ACC112 (cell line): ENCODE measurements around the gene MRE11.
A peak's percentile ranks its signal among the peaks of the same experiment; 100 is the strongest.

ENCODE experiments used
- H2AFZ ChIP-seq: fragments of 200-600 bp; sonication (generic); one replicate; pipeline ENCODE4 v1.6.0; 2017; ENCODE audit warnings: antibody characterized with exemption, low read length; ENCODE audit not compliant: unreplicated experiment
- H3K27ac ChIP-seq: fragments of 200-600 bp; sonication (generic); 2 replicates; pipeline ENCODE4 v1.5.1; 2014; ENCODE audit warnings: low read depth, mild to moderate bottlenecking, antibody characterized with exemption, low read length, moderate library complexity
- H3K27me3 ChIP-seq: fragments of 200-600 bp; sonication (generic); 2 replicates; pipeline ENCODE4 v1.6.1; 2014; ENCODE audit warnings: mild to moderate bottlenecking, antibody characterized with exemption, low read length, moderate library complexity, mixed read lengths; ENCODE audit not compliant: insufficient read depth
- H3K36me3 ChIP-seq: fragments of 200-600 bp; sonication (generic); 2 replicates; pipeline ENCODE4 v1.6.1; 2016; ENCODE audit warnings: mild to moderate bottlenecking, antibody characterized with exemption, low read length, moderate library complexity, mixed read lengths; ENCODE audit not compliant: insufficient read depth
- H3K4me1 ChIP-seq: fragments of 200-600 bp; sonication (generic); one replicate; pipeline ENCODE4 v1.6.1; 2016; ENCODE audit warnings: low read length, mixed read lengths; ENCODE audit not compliant: insufficient read depth, unreplicated experiment, control insufficient read depth
- H3K4me3 ChIP-seq: fragments of 200-600 bp; sonication (generic); 2 replicates; pipeline ENCODE4 v1.5.1; 2014; ENCODE audit warnings: mild to moderate bottlenecking, low read depth, low read length
- H3K79me2 ChIP-seq: fragments of 200-600 bp; sonication (generic); one replicate; pipeline ENCODE4 v1.6.0; 2016; ENCODE audit warnings: low read length; ENCODE audit not compliant: control insufficient read depth, unreplicated experiment, insufficient read depth

Gene MRE11

DNA sequence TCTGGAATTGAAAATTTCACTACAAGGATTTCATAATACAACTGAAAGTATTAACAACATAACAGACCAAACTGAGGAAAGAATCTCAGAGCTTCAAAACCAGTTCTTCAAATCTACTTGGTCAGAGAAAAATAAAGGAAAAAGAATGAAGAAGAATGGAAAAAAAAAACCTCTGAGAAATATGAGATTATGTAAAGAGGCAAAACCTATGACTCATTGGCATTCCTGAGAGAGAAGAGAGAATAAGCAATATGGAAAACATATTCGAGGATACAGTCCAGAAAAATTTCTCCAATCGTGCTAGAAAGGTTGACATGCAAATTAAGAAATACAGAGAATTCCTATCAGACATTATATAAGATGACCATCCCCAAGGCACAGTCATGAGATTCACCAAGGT lies 69.0 kb downstream of the MRE11 start:
- Histone ChIP-seq H2AFZ (no peak overlapping the region), H3K36me3 (peaks cover 33% of the 10 kb centered on the region), H3K27me3 (no peaks in the 10 kb centered on the region), H3K27ac (no peak overlapping the region), H3K79me2 (peaks cover 5% of the 10 kb centered on the region), H3K4me1 (peaks cover 14% of the 10 kb centered on the region), H3K4me3 (no peak overlapping the region)

DNA sequence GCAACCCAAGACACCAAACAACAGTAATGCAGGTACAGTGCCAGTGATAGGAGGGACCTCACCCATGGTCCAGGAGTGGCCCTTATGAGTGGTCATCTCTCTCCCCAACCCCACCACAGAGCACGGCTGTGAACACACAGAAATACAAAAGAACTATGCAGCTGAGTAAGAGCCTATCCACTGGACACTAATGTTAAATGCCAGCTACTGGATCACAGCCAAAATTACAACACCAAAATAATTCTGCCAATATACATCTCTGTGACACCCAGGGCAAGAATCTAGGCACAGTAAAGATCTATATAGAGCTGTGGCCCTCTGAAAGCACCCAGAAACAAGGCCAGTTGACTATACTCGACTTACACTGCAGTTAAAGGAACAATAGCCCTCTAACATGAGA lies 69.6 kb downstream of the MRE11 start:
- no peak overlapping the region for H3K4me3 ChIP-seq
- peaks cover 28% of the 10 kb centered on the region for H3K36me3 ChIP-seq
- no peak overlapping the region for H2AFZ ChIP-seq
- peaks cover 14% of the 10 kb centered on the region for H3K4me1 ChIP-seq
- H3K79me2 ChIP-seq = peaks cover 5% of the 10 kb centered on the region
- no peak overlapping the region for H3K27ac ChIP-seq
- H3K27me3 ChIP-seq = no peaks in the 10 kb centered on the region

DNA sequence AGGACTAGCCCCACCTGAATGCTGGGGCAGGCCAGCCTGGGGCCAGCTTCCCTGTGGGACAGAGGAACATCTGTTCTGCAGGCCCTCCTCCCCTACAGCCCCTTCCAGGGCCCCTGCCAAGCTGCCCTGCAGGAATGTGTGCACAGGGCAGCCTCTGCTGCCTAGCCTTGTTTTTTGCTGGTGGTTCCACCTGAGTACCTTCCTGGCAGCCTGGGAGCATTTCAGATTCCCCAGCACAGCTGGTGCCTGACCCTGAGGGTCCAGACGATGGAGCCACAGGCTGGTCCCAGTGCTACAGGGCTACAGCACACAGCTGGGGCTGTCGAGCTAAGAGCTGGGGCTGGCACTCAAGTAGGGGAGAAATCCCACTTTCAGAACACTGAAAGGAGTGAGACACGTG lies 70.1 kb downstream of the MRE11 start:
- H3K36me3 ChIP-seq = peaks cover 23% of the 10 kb centered on the region
- peaks cover 5% of the 10 kb centered on the region for H3K79me2 ChIP-seq

GRCh38 chr11:94418123-94418765 lies 75.4 kb downstream of the MRE11 start:
- no peak overlapping the region for H2AFZ ChIP-seq
- H3K4me1 ChIP-seq = peaks cover under 1% of the 10 kb centered on the region
- H3K4me3 ChIP-seq = no peak overlapping the region
- H3K36me3 ChIP-seq = peaks cover 6% of the 10 kb centered on the region
- no peaks in the 10 kb centered on the region for H3K27me3 ChIP-seq
- no peaks in the 10 kb centered on the region for H3K79me2 ChIP-seq
- no peak overlapping the region for H3K27ac ChIP-seq

More for the DNA sequence above, 70.1 kb downstream of the MRE11 start:
- Histone ChIP-seq H3K27me3 (no peaks in the 10 kb centered on the region), H2AFZ (no peak overlapping the region), H3K27ac (no peak overlapping the region), H3K4me1 (peaks cover 14% of the 10 kb centered on the region), H3K4me3 (no peak overlapping the region)

- peaks cover 6% of the 10 kb centered on the region for H3K36me3 ChIP-seq
- no peak overlapping the region for H3K4me3 ChIP-seq
- no peaks in the 10 kb centered on the region for H3K79me2 ChIP-seq
These were observed 76.2 kb downstream of the MRE11 start for GRCh38 chr11:94417386-94417987.

DNA sequence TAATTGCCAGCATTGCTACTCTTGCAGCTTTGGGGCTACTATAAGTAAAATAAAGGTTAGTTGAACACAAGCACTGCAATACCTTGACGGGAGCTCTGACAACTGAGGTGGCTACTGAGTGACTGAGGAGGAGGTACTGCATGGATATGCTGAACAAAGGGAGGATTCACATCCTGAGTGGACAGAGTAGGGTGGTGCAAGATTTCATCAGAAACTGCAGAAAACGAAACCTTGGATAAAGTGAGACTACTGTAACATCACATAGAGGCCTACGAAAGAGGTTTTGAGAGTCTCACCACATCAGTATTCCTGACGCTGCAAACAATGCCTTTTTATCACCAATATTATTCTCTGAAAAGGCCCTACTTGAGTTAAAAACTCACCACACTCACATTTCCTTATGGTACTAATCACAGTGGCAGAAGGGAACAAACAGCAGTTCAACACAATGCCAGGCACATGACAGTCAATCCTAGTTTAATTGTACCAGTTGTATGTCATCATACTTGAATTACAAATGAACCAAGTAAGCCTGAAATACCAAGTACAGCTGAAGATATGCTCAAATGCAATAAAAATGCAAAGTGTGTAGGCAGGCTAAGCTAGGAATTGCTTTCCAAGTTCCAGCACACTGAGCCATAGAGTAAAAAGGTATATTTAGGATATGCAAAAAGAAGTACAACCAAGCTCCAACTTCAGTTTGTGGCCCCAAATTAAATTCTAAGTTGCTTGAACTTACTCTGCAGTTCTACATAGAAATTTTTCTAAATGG lies 88.4 kb downstream of the MRE11 start:
- Histone ChIP-seq H3K36me3 (no peaks in the 10 kb centered on the region), H3K79me2 (no peaks in the 10 kb centered on the region), H3K27me3 (peaks cover 21% of the 10 kb centered on the region), H3K4me3 (no peak overlapping the region), H3K4me1 (peaks cover 8% of the 10 kb centered on the region), H2AFZ (no peak overlapping the region), H3K27ac (no peak overlapping the region)

More at GRCh38 chr11:94417386-94417987, 76.2 kb downstream of the MRE11 start:
- H3K4me1 ChIP-seq = no peaks in the 10 kb centered on the region
- no peak overlapping the region for H3K27ac ChIP-seq
- no peaks in the 10 kb centered on the region for H3K27me3 ChIP-seq
- H2AFZ ChIP-seq = no peak overlapping the region

DNA sequence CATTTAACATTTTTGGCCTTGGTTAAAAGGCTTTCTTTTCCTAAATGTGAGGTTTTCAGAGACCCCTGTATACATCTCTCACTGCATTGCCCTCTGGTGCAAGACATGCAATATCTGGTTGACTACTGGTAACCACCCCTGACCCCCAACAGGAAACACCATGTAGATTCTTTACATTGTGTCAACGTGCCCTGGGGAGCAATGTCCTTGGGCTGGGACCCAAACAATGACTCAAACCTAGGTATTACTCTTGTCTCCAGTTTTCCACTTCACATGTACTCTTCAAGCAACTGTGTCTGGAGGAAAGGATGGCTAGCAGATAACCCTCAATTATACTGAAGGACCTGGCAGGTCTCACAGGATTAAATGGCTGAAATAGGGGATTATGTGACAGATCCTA lies 91.3 kb downstream of the MRE11 start:
- peaks cover 50% of the 10 kb centered on the region for H3K27me3 ChIP-seq
- H3K4me3 ChIP-seq = no peak overlapping the region
- H3K79me2 ChIP-seq = no peaks in the 10 kb centered on the region
- H3K27ac ChIP-seq = no peak overlapping the region
- H2AFZ ChIP-seq = no peak overlapping the region
- H3K36me3 ChIP-seq = no peaks in the 10 kb centered on the region
- peaks cover 8% of the 10 kb centered on the region for H3K4me1 ChIP-seq

DNA sequence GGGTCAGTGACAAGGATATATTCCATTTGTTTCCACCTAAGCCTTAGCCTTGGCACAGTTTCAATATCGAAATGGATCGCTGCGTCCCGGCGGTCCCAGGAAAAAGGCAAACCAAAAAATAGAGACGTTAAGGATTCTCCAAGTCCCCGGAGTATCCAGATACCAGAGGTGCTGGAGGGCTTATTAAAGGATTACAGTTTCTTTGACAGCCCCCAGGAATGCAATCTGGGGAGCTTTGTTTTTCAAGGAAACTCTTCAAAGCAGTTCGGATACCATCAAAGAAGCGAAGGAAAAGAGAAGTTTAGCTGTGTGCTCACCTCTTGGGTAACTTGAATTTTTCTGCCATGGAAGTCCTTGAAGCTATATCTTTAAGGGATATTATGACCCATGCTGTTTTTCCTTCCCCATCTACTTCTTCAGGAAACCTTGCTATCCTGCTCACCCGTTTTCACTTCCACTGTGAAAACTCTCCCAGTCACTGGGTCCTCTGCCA lies 91.8 kb downstream of the MRE11 start:
- Histone ChIP-seq H3K27ac (no peak overlapping the region), H3K4me3 (peak overlapping the region; percentile 72), H3K36me3 (no peaks in the 10 kb centered on the region), H3K79me2 (no peaks in the 10 kb centered on the region), H3K4me1 (peaks cover 8% of the 10 kb centered on the region), H3K27me3 (peaks cover 55% of the 10 kb centered on the region), H2AFZ (no peak overlapping the region)

DNA sequence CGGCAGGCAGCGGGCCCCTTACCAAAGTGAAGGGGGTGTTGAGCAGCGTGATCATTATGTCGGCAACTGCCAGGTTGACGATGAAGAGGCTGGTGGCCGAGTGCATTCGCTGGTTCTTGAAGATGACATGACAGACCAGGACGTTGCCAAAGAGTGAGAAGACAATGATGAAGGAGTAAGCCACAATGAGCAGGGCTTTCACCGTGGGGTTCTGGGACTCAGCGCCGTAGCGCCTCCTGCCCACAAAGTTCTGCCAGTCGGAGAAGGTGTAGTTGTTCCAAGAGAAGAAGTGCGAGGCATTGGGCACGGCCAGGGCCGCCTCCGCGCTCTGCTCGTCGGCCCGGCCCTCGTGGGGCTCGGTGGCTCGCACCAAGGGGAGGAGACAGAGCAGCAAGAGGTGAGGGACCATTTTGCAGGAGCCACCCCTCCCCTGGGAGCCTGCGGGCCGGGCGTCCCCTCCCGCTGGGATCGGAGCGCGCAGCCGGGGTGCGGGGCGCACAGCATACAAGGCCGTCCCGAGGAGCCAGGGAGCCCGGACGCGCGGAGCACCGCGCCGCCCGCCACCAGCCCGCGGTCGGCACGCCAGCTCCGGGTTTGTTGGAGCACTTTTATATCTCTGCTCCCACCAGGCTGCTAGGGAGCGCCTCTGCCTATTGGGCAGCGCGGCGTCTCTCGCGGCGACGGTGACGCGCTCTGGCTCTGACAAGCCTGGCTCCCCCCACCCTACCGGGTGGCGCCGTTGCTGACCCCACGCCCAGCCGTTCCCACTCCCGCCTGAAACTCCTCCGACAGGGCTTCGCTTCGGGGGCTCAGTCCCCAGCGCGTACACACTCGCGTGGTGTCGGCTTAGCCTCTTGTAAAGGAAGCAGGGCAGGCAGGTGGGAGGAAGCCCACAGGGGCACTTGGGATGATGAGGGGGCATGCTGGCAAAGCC lies 92.5 kb downstream of the MRE11 start, which contains the start of gene GPR83:
TSS of gene GPR83 (minus strand) at position 581 of the 934 bp plus-strand sequence. CDS start at position 409, 172 bp downstream.
- Histone ChIP-seq H3K4me3 (peak within 1 kb of the TSS; percentile 72), H3K27me3 (peaks cover 61% of the 10 kb centered on the region), H2AFZ (no peak within 1 kb of the TSS), H3K79me2 (no peaks in the 10 kb centered on the region), H3K36me3 (no peaks in the 10 kb centered on the region), H3K27ac (no peak within 1 kb of the TSS), H3K4me1 (peaks cover 8% of the 10 kb centered on the region)

DNA sequence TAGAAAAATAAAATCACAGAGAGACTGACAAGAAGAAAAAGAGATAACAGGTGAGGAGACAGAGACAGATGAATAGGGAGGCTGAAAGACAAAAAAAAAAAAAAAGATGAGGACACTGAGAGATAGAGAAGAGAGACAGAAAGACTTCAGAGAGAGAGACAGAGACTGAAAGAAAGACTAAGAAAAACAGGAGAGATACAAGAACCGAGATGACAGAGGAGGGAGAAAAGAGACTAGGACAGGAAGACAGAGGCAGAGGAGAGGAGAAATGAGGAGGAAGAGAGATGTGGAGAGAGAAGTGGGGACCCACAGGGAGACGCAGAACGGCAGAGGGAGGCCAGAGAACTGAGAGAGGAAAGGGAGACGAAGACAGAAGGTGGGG lies 93.2 kb downstream of the MRE11 start:
- H3K36me3 ChIP-seq = no peaks in the 10 kb centered on the region
- peak overlapping the region; percentile 72 for H3K4me3 ChIP-seq
- peaks cover 8% of the 10 kb centered on the region for H3K4me1 ChIP-seq
- no peak overlapping the region for H3K27ac ChIP-seq
- H2AFZ ChIP-seq = no peak overlapping the region
- no peaks in the 10 kb centered on the region for H3K79me2 ChIP-seq
- H3K27me3 ChIP-seq = peaks cover 64% of the 10 kb centered on the region
